ENCODE results near the gene MMD2. TPM values are rescaled to one million over a fixed set of nuclear protein-coding genes. Genes with fewer than 3 reads are reported as not detected.

The MMD2 gene
- total and polyA plus RNA-seq, 12 donors: not detected

GRCh38 chr7:4931943-4932342 is 27.0 kb downstream of the MMD2 start:
- no peaks in the 10 kb centered on the region for H3K4me1 ChIP-seq
- no peaks in the 10 kb centered on the region for H3K36me3 ChIP-seq
- TF ChIP-seq CTCF (IDR thresholded peaks at IDR 0.05): no peak
- no peak for ATAC-seq
- no peak overlapping the region for H3K27ac ChIP-seq
- WGBS, 2 donors: 49 to 59% methylated on average over 12 of the region's 12 CpGs
- peaks cover 0 to 71% (median 29%) of the 10 kb centered on the region in 7 donors for H3K27me3 ChIP-seq
- DNase-seq: no peak
- no peak overlapping the region for H3K4me3 ChIP-seq
- H3K9me3 ChIP-seq: no peaks in the 10 kb centered on the region
- intact Hi-C loops (cut with DNase I): no loop called here

- intact Hi-C loops (cut with DNase I): no loop called here
- no peaks in the 10 kb centered on the region for H3K4me1 ChIP-seq
- ATAC-seq (no peak), DNase-seq (no peak)
- no peak overlapping the region for H3K4me3 ChIP-seq
- H3K9me3 ChIP-seq: peaks cover 0 to 6% (median 0%) of the 10 kb centered on the region in 11 donors
- TF ChIP-seq CTCF (IDR thresholded peaks at IDR 0.05): no peak
- H3K27me3 ChIP-seq: peaks cover 0 to 55% (median 26%) of the 10 kb centered on the region in 7 donors
- H3K27ac ChIP-seq: no peak overlapping the region
- H3K36me3 ChIP-seq: no peaks in the 10 kb centered on the region
- 82 to 84% methylated on average over 8 of the region's 8 CpGs for WGBS, 2 donors
Observed at GRCh38 chr7:4929005-4929404, 30.0 kb downstream of the MMD2 start.

GRCh38 chr7:4928445-4928844 is 30.5 kb downstream of the MMD2 start:
- Histone ChIP-seq H3K4me1 (no peaks in the 10 kb centered on the region), H3K27me3 (peaks cover 0 to 50% (median 22%) of the 10 kb centered on the region in 7 donors), H3K9me3 (peaks cover 0 to 6% (median 0%) of the 10 kb centered on the region in 11 donors), H3K4me3 (no peak overlapping the region), H3K27ac (no peak overlapping the region), H3K36me3 (no peaks in the 10 kb centered on the region)
- DNase-seq (no peak), ATAC-seq (no peak)
- WGBS, 2 donors: 85 to 88% methylated on average over 2 of the region's 2 CpGs
- intact Hi-C loops (cut with DNase I): no loop called here
- no peak for TF ChIP-seq CTCF (IDR thresholded peaks at IDR 0.05)

GRCh38 chr7:4919969-4920766 is 38.8 kb downstream of the MMD2 start:
- no peak for DNase-seq
- no peak for ATAC-seq
- no peak overlapping the region for H3K27ac ChIP-seq
- WGBS, 2 donors: 78 to 79% methylated on average over 19 of the region's 19 CpGs
- intact Hi-C loops (cut with DNase I): no loop called here
- H3K36me3 ChIP-seq: no peaks in the 10 kb centered on the region
- H3K27me3 ChIP-seq: peaks cover 0 to 9% (median 6%) of the 10 kb centered on the region in 7 donors
- H3K9me3 ChIP-seq: peaks cover 0 to 13% (median 0%) of the 10 kb centered on the region in 11 donors
- H3K4me3 ChIP-seq: no peak overlapping the region
- H3K4me1 ChIP-seq: no peaks in the 10 kb centered on the region
- TF ChIP-seq CTCF (IDR thresholded peaks at IDR 0.05): no peak

Data from heart right ventricle (tissue), 16 donors.